Activated T-helper 2 cell treated with anti-CD3 and anti-CD28 coated beads, Interferon-gamma antibody, Interleukin-2, Interleukin-4, amounts not matched to agents 10 μg/mL and 5 μg/mL and 100 μg/mL, durations not matched to agents 14 hours and 24 hours and 36 hours (primary cell): Measurements from ENCODE around the gene RIMS3. TPM values are rescaled to one million over a fixed set of nuclear protein-coding genes. Genes with fewer than 3 reads are reported as not detected.
"Not testable (repeated sequence)": the region's sequence is repeated elsewhere in the genome, so short reads cannot be mapped to it uniquely, and the experiment has no call there.

ENCODE experiments used
- DNase-seq: peaks from one replicate; pipeline ENCODE4 v3.0.0; 2021; ENCODE audit warnings: low spot score
- H3K27ac Mint-ChIP-seq: one replicate; pipeline ENCODE4 v1.8.0; 2021; ENCODE audit warnings: mixed read lengths
- H3K27me3 Mint-ChIP-seq: one replicate; pipeline ENCODE4 v1.8.0; 2021; ENCODE audit warnings: low read depth, mixed read lengths
- H3K36me3 Mint-ChIP-seq: one replicate; pipeline ENCODE4 v1.8.0; 2021; ENCODE audit warnings: low read depth, mixed read lengths
- H3K4me1 Mint-ChIP-seq: one replicate; pipeline ENCODE4 v1.8.0; 2021; ENCODE audit warnings: low read depth, mixed read lengths
- H3K4me3 Mint-ChIP-seq: one replicate; pipeline ENCODE4 v1.8.0; 2021; ENCODE audit warnings: low read depth, mild to moderate bottlenecking, moderate library complexity, mixed read lengths
- H3K9me3 Mint-ChIP-seq: one replicate; pipeline ENCODE4 v1.8.0; 2021; ENCODE audit warnings: mixed read lengths
- intact Hi-C: fragments of 100-400 bp; cut with micrococcal nuclease; formaldehyde crosslinking; loops from one replicate; pipeline ENCODE4 v1.15.1; 2023
- total RNA-seq: library from RNA; stranded (reverse); gene quantifications from 2 replicates; pipeline ENCODE4 v1.2.3, GENCODE V29; 2022

RIMS3 gene
- total RNA-seq, 1 donor from 2014 or later = 2.5 TPM

- no peak for DNase-seq
- peaks cover 2% of the 10 kb centered on the region for H3K27me3 Mint-ChIP-seq
- intact Hi-C loops = no loop called here
- peaks cover 7% of the 10 kb centered on the region for H3K9me3 Mint-ChIP-seq
- H3K36me3 Mint-ChIP-seq = no peaks in the 10 kb centered on the region
- no peak overlapping the region for H3K27ac Mint-ChIP-seq
- no peaks in the 10 kb centered on the region for H3K4me1 Mint-ChIP-seq
- no peak overlapping the region for H3K4me3 Mint-ChIP-seq
These were observed 90.1 kb downstream of the RIMS3 start for GRCh38 chr1:40575336-40575735.

DNA sequence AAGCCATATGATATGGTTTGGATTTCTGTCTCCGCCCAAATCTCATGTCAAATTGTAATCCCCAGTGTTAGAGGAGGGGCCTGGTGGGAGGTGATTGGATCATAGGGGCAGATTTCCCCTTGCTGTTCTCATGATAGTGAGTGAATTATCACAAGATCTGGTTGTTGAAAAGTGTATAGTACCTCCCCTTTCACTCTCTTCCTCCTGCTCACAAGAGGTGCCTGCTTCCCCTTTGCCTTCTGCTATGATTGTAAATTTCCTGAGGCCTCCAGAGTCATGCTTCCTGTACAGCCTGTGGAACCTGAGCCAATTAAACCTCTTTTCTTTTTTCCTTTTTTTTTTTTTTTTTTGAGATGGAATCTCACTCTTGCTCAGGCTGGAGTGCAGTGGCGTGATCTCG lies 90.7 kb downstream of the RIMS3 start:
- H3K9me3 Mint-ChIP-seq, H3K36me3 Mint-ChIP-seq, H3K27ac Mint-ChIP-seq, intact Hi-C loops, H3K27me3 Mint-ChIP-seq, H3K4me3 Mint-ChIP-seq, DNase-seq, H3K4me1 Mint-ChIP-seq: not testable (repeated sequence)

Other genes with a start within 250 kb of the RIMS3 start
- gene ZFP69B, start 215.2 kb downstream of the RIMS3 start, total RNA-seq = 4.7 and 5.4 TPM in 2 replicates
- gene ZFP69, start 188.4 kb downstream of the RIMS3 start, total RNA-seq = 3.3 and 4.0 TPM in 2 replicates
- gene EXO5, start 156.9 kb downstream of the RIMS3 start, total RNA-seq = 11.9 and 13.6 TPM in 2 replicates
- gene ZNF684, start 134.0 kb downstream of the RIMS3 start, total RNA-seq = 4.1 and 4.8 TPM in 2 replicates
- gene NFYC, start 26.0 kb upstream of the RIMS3 start, total RNA-seq = 66.0 and 68.4 TPM in 2 replicates
- 0.57 and 0.78 TPM in 2 replicates for gene KCNQ4, start 118.1 kb upstream of the RIMS3 start, total RNA-seq
- gene CITED4, start 196.7 kb upstream of the RIMS3 start, total RNA-seq = 3.6 and 4.2 TPM in 2 replicates